ENCODE measurements around the gene ATE1. TPM values are rescaled to one million over a fixed set of nuclear protein-coding genes. Genes with fewer than 3 reads are reported as not detected.

The ATE1 gene
- total and polyA plus RNA-seq, 2 donors (not counting 1 experiment from before 2014, with no cell fraction given): 19.3 to 28.1 TPM

DNA sequence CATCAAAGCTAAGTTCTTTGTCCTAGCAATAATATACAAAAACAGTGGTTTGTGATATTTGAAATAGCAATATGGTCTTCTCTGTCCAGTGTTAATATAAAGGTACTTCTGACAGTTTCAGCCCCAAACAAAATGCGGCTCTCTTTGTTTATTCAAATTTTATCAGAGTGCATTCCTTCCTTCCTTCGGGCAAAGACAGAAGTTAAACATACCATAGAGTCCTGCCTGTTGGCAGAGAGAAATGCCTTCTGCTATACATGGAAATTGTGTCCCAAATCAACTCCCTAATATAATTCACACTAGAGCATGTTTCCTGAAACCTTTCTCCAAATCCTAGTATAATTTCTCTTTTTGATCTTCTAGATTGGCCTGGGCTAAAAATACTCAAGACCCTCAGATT, 21.2 kb upstream of the ATE1 start:
- no peaks in the 10 kb centered on the region for H4K20me1 ChIP-seq (ENCODE audit: control insufficient read depth, extremely low read depth, insufficient read depth, low read length)
- no peak overlapping the region for H2AFZ ChIP-seq (ENCODE audit: low read length)
- no peaks in the 10 kb centered on the region for H3K36me3 ChIP-seq (ENCODE audit: control insufficient read depth, insufficient read depth, low read length)
- no peaks in the 10 kb centered on the region for H3K27me3 ChIP-seq (ENCODE audit: control insufficient read depth, insufficient read depth, low read length)
- H3K9me3 ChIP-seq (ENCODE audit: control insufficient read depth, insufficient read depth, low read depth, low read length): no peaks in the 10 kb centered on the region
- DNase-seq (ENCODE audit: low read depth in 2 of 2): no peak
- H3K4me2 ChIP-seq (ENCODE audit: extremely low read depth, insufficient read depth, low read length): no peak overlapping the region
- no peaks in the 10 kb centered on the region for H3K79me2 ChIP-seq (ENCODE audit: control insufficient read depth, insufficient read depth, low read length)
- no peaks in the 10 kb centered on the region for H3K4me1 ChIP-seq (ENCODE audit: control insufficient read depth, extremely low read depth, insufficient read depth, low read length)
- TF ChIP-seq EZH2 (IDR thresholded peaks at IDR 0.05; ENCODE audit: low read length, missing control alignments): no peak
- TF ChIP-seq, protein P1, sequence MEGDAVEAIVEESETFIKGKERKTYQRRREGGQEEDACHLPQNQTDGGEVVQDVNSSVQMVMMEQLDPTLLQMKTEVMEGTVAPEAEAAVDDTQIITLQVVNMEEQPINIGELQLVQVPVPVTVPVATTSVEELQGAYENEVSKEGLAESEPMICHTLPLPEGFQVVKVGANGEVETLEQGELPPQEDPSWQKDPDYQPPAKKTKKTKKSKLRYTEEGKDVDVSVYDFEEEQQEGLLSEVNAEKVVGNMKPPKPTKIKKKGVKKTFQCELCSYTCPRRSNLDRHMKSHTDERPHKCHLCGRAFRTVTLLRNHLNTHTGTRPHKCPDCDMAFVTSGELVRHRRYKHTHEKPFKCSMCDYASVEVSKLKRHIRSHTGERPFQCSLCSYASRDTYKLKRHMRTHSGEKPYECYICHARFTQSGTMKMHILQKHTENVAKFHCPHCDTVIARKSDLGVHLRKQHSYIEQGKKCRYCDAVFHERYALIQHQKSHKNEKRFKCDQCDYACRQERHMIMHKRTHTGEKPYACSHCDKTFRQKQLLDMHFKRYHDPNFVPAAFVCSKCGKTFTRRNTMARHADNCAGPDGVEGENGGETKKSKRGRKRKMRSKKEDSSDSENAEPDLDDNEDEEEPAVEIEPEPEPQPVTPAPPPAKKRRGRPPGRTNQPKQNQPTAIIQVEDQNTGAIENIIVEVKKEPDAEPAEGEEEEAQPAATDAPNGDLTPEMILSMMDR (conservative IDR thresholded peaks at IDR 0.05 in 1 of 2, IDR thresholded peaks at IDR 0.05 in 1 of 2; ENCODE audit: low read depth in 1 of 2, low read length in 2 of 2): no peak
- H3K9ac ChIP-seq (ENCODE audit: insufficient read depth, low read length): no peak overlapping the region
- H3K4me3 ChIP-seq (replicated peaks in 1 of 4; ENCODE audit: control extremely low read depth in 1 of 4, insufficient read depth in 1 of 4, low read depth in 3 of 4, low read length in 4 of 4): no peak overlapping the region
- H3K27ac ChIP-seq (ENCODE audit: insufficient read depth, low read length): no peak overlapping the region

DNA sequence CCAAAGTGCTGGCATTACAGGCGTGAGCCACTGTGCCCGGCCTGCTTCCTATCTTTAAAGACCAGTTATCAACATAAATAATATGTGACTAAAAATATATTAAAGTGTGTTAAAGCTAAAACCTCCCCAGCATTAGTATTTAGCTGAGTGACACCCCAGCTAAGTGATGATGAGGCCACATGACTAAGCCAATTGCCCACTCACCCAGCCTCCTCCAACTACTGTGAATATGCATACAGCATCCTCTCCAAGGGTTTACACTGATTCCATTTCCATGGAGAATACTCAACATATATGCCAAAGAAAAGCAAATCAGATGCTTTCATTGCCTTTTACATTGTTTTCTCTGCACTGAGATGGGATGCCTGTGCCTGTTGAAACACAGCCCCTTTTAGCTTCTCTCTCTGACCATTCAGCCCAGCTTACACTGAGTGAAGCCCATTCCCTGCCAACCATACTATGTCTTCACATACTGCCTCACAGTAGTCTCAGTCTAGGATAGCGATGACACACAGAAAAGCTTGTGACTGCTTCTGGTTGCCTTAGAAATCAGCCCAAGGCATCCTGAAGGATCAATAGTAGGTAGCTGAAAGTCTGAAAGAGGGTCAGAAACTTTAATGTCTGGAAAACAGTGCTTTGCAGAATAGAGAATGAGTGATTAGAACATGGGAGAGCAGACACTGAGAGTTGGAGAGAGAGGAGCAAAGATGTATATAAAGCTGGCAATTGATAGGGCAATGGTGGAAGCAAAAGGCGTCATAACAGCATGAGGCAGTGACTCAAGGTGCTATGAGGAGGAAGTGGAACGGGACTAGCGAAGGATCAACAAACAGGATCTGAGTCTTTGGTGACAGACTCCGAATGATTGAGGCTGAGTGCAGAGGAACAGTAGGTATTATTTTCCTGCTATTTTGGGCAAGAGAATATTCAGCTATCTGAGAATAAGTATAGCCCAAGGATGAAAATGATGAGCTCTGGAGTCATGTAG, 19.8 kb upstream of the ATE1 start:
- Histone ChIP-seq H4K20me1 (ENCODE audit: control insufficient read depth, extremely low read depth, insufficient read depth, low read length) (no peaks in the 10 kb centered on the region), H3K4me1 (ENCODE audit: control insufficient read depth, extremely low read depth, insufficient read depth, low read length) (peaks cover 6% of the 10 kb centered on the region), H3K79me2 (ENCODE audit: control insufficient read depth, insufficient read depth, low read length) (no peaks in the 10 kb centered on the region), H2AFZ (ENCODE audit: low read length) (no peak overlapping the region), H3K9ac (ENCODE audit: insufficient read depth, low read length) (no peak overlapping the region), H3K27ac (ENCODE audit: insufficient read depth, low read length) (no peak overlapping the region), H3K4me2 (ENCODE audit: extremely low read depth, insufficient read depth, low read length) (no peak overlapping the region), H3K36me3 (ENCODE audit: control insufficient read depth, insufficient read depth, low read length) (no peaks in the 10 kb centered on the region), H3K9me3 (ENCODE audit: control insufficient read depth, insufficient read depth, low read depth, low read length) (no peaks in the 10 kb centered on the region), H3K27me3 (ENCODE audit: control insufficient read depth, insufficient read depth, low read length) (no peaks in the 10 kb centered on the region), H3K4me3 (replicated peaks in 1 of 4; ENCODE audit: control extremely low read depth in 1 of 4, insufficient read depth in 1 of 4, low read depth in 3 of 4, low read length in 4 of 4) (no peak overlapping the region)
- no peak for DNase-seq (ENCODE audit: low read depth in 2 of 2)
- TF ChIP-seq, protein P1 (conservative IDR thresholded peaks at IDR 0.05 in 1 of 2, IDR thresholded peaks at IDR 0.05 in 1 of 2; ENCODE audit: low read depth in 1 of 2, low read length in 2 of 2): no peak
- TF ChIP-seq EZH2 (IDR thresholded peaks at IDR 0.05; ENCODE audit: low read length, missing control alignments): no peak

DNA sequence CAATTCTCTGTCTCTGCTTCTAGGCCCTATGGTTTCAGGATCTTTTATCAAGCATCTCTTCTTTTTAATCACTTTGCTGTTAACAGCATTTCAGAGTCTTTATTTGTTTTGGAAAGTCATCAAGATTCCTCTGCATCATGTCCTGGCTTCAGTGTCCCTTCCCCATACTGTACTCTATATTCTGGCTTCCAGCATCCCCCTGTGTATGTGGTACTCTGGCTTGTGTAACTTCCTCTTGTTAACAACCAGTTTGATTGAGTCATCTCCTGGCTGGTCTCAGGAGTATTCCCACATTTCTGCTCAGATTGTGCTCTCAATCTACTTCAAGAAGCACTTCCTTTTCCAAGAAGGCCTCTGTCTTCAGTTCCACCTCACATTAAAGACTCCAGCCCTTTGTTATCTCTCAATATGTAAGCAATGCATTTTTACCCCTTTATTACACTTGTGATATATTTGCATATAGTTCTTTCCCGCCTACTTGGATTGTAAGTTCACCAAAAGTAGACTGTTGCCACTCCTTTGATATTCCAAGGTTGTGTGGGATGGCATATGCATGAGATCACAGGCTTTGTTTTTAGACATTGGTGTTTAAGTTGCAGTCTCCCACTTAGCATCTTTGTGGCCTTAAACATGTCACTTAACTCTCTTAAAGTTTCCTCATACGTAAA, 15.1 kb upstream of the ATE1 start:
- H3K9me3 ChIP-seq (ENCODE audit: control insufficient read depth, insufficient read depth, low read depth, low read length): no peaks in the 10 kb centered on the region
- H3K9ac ChIP-seq (ENCODE audit: insufficient read depth, low read length): no peak overlapping the region
- peak overlapping the region; percentile 65 for H3K4me2 ChIP-seq (ENCODE audit: extremely low read depth, insufficient read depth, low read length)
- no peaks in the 10 kb centered on the region for H3K36me3 ChIP-seq (ENCODE audit: control insufficient read depth, insufficient read depth, low read length)
- H4K20me1 ChIP-seq (ENCODE audit: control insufficient read depth, extremely low read depth, insufficient read depth, low read length): no peaks in the 10 kb centered on the region
- H2AFZ ChIP-seq (ENCODE audit: low read length): no peak overlapping the region
- H3K79me2 ChIP-seq (ENCODE audit: control insufficient read depth, insufficient read depth, low read length): no peaks in the 10 kb centered on the region
- H3K4me3 ChIP-seq (replicated peaks in 1 of 4; ENCODE audit: control extremely low read depth in 1 of 4, insufficient read depth in 1 of 4, low read depth in 3 of 4, low read length in 4 of 4): no peak overlapping the region
- H3K27me3 ChIP-seq (ENCODE audit: control insufficient read depth, insufficient read depth, low read length): no peaks in the 10 kb centered on the region
- H3K4me1 ChIP-seq (ENCODE audit: control insufficient read depth, extremely low read depth, insufficient read depth, low read length): peaks cover 7% of the 10 kb centered on the region
- H3K27ac ChIP-seq (ENCODE audit: insufficient read depth, low read length): no peak overlapping the region
- no peak for TF ChIP-seq EZH2 (IDR thresholded peaks at IDR 0.05; ENCODE audit: low read length, missing control alignments)
- TF ChIP-seq, protein P1 (conservative IDR thresholded peaks at IDR 0.05 in 1 of 2, IDR thresholded peaks at IDR 0.05 in 1 of 2; ENCODE audit: low read depth in 1 of 2, low read length in 2 of 2): no peak
- peak; percentile 91 to 92 for DNase-seq (ENCODE audit: low read depth in 2 of 2)

Measured in fibroblast of lung (primary cell).